HG02678 (cell line): Measurements from ENCODE around the gene COL12A1.
A peak's percentile ranks its signal among the peaks of the same experiment; 100 is the strongest.
"Not testable (repeated sequence)": the region's sequence is repeated elsewhere in the genome, so short reads cannot be mapped to it uniquely, and the experiment has no call there.

ENCODE experiments used
- ATAC-seq: cut with Tn5 transposase; IDR thresholded peaks from one replicate; pipeline ENCODE4 v1.9.1; 2021; ENCODE audit warnings: mild to moderate bottlenecking, moderate library complexity; ENCODE audit not compliant: unreplicated experiment

Gene COL12A1

GRCh38 chr6:75213112-75213511 lies 7.3 kb upstream of the COL12A1 start:
- ATAC-seq: no peak

- ATAC-seq: no peak
Observed at GRCh38 chr6:75211920-75212590, 6.2 kb upstream of the COL12A1 start.

DNA sequence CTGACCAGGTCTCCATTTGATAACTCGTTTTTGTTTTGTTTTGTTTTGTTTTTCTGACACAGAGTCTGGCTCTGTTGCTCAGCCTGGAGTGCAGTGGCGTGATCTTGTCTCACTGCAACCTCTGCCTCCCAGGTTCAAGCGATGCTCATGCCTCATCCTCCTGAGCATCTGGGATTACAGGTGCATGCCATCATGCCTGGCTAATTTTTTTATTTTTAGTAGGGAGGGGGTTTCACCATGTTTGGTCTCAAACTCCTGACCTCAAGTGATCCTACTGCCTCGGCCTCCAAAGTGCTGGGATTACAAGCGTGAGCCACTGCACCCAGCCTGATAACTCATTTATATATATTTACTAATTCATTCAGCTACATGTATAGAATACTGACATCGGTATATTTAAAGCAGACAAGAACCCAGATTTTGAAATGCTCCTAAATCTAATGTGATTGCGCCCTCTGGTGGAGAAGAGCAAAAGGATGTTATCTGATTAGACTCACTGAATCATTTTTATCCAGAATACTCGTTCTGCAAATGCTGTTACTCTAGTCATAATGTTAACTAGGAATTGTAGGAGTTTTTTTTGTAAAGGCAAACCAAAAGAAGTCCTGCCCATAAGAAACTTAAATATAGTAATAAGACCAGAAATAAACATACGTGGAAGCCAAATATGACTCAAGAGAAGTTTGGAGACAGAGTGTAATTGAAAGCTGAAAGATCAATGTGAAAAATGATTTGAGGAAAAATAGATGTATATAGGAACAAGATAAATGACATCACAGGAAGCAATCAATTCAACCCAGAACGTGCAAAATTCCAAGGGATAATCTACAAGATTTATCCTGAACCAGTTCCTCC lies 5.3 kb upstream of the COL12A1 start:
- no peak for ATAC-seq

GRCh38 chr6:75209184-75209723 lies 3.4 kb upstream of the COL12A1 start:
- no peak for ATAC-seq

DNA sequence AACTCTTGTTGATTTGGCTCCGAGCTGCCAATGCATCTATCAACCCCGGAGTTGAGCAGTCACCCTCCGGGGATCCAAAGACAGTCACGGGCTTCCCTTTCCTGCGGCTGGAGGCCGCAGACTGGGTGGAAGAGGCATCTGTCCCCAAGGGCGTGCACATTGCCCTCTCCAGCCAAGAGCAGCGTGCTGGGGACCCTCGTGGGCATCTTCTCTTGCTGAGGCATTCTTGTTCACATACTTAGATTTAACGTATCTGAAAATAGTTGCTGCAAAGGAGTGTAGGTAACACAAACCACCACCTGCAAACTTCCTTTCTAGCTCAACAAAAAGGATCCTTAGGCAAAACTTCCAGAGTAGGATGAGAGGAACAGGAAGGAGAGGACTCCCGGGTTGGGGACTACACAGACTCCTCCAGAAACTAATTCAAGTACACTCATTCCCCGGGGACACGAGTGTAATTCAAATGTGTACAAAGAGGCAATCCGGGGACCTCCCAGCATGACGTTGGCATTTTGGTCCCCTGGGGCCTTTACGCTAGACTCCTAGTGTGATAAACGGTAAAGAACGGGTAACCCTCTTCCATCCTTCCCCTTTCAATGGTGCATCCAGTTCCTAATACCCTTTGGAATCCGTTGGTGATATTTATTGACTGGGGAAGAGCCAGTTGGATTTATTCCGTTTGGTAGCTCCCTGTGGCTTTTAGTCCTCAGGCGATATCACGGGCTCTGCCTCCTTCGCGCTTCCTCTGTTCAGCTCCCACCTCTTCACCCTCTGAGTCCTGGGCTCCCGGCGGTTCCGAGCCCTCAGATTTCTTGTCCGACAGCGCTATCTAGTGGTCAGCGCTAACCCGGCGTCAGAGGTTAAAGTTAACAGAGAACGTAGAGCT lies 2.7 kb upstream of the COL12A1 start:
- ATAC-seq: peak; percentile 73

- ATAC-seq: no peak
Observed at GRCh38 chr6:75206576-75207342, 906 bp upstream of the COL12A1 start.

DNA sequence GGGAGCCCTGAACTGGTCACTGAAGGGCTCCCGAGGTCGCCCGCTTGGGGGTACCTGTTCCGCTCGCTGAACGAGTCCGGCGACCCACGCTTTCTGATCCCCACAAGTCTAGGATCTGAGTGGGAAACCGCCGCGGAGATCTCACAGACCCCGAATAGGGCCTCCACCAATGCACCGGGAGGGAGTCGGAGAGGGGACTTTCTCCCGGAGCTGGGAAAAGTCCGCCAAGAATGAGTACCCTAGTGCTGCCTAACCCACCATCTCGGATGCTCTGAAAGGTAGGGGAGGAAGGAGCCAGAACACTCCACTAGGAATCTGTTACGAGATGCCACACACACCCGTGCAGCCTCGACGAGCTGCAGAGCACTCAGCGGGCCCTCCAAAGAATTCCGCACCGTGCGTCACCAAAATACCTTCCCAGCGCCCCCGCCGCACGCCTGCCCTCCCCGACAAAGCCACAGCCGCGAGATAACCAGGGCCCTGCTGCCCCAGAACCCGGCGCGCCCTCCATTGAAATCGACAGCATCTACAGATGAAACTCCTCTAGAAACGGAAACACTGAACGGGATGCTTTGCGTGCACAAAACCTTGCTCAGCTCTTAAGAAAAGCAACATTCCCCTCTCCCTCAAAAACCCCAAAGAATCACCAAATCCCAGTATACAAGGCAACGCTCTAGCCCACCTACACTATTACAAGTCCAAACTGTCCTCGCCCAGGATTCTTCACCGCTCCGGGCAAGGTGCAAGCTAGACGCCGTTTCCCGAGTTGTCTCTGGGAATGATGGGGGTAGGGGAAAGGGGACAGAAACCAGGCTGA lies 686 bp downstream of the COL12A1 start:
- no peak for ATAC-seq

GRCh38 chr6:75204217-75204958 lies 1.5 kb downstream of the COL12A1 start:
- no peak for ATAC-seq

DNA sequence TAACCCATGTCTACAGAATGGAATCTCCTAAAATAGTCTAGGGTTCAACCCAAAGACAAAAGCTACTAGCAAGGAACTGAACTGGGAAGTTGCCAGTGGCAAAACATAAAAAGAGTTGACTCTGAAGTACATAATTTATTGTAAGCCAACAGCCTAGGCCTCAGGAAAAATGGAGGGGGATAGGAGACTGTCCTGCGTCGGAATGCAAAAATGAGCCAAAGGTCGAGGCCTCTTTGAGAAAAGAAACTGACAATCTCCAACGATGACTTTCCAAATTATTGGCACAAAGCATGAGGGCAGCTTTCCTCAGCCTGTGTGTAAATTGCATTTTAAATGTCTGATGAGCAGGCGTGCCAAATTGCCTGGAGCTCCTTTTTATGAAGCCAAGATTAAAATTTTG lies 2.1 kb downstream of the COL12A1 start:
- ATAC-seq: no peak

GRCh38 chr6:75202676-75203131 lies 3.1 kb downstream of the COL12A1 start:
- no peak for ATAC-seq

- ATAC-seq: no peak
Observed at GRCh38 chr6:75201901-75202672, 3.8 kb downstream of the COL12A1 start.

DNA sequence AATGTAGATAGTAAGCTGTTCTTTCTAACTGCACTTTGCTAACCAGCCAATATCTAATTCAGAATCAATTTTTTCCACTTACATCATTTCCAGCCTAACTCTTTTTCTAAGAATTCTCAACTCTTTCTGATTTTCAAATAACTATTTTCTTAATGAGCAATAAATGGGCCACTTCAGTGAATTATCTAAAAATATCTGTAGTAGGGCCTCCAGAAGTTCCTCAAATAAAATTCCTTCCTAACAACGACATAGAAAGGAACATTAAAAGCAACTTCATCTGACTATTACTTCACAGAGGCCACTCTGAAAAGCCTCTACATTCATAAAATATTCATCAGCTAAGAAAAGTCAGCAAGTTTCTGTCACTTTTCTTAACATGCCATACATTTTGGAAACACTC lies 4.8 kb downstream of the COL12A1 start:
- no peak for ATAC-seq

DNA sequence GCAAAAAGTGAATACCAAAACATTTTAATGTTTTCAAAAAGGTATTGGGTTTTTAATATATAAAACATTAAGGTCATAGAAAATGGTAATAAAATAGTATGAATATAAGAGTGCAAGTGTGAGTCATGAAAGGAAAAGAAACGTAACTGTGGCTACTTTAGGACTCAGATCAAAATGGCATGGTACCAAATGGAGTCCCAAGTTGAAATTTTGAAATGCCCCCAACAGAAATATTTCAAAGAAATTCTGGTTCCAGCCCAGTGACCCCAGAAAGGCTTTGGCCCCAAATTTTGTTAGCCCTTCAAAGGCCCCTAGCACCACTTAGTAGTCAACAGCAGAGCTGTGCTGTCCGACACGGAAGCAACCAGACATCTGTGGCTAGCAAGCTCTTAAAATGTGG lies 6.0 kb downstream of the COL12A1 start:
- ATAC-seq: no peak

DNA sequence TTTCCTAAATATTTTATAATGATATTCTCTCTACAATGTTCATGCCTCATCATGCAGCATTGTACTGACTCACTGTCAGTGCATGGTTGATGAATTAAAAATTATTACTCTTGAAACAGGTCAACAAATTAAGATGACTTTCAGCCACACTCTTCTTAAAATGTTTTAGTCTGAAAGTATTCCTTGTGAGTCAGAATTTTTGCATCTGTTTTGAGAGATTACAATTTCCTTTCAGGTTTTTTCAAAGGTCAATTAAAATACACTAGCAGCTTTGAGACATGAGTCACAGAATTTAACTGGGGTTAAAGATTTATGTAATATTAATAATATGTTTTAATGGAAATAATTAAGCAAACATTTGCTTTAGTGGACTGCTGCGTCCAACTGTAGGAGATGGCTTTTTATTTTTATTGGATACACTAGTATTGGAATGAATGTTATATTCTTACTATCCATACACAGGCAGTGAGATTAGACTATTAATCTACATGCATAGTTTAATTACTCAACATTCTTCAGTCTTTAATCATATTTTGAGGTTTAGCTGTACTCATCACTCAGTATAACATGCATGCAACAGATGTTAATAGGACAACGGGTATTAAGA lies 9.7 kb downstream of the COL12A1 start:
- ATAC-seq: no peak

DNA sequence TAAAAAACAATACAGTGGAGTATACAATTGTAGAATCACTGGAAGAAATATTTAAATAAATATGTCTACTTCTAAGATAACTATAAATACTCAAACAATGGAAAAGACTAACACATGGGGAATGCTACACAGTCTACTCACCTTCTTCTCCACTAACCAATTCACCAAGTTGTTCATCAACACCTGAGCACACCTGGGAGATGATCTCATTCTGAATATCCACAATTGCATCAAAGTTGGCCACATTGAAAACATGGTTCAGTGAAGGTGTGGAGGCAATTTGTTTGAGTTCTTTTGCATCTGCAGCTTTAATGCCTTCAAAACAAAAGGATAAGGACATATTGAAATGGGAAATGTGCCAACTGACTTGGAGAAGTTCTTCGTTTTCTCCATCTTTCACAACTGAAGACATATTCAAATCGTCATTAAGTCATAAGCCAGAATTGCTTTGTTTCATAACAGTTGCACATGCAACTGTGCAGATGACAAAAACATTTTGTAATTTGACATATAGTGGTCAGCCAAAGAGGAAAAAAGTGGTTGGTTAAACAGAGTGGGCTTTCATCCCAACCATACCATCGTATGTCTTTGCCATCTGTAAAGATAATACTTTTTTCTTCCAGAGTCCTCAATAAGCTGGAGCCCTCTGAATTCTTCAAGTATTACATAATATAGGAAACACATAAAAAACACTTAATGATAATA lies 17.5 kb downstream of the COL12A1 start:
- no peak for ATAC-seq

DNA sequence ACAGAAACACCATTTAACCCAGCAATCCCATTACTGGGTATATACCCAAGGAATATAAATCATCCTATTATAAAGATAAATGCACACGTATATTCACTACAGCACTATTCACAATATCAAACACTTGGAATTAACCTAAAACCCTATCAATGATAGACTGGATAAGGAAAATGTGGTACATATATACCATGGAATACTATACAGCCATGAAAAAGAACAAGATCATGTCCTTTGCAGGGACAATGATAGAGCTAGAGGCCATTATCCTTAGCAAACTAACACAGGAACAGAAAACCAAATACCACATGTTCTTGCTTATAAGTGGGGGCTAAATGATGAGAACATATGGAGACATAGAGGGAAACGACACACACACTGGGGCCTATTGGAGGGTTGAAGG lies 19.3 kb downstream of the COL12A1 start:
- not testable (repeated sequence) for ATAC-seq

DNA sequence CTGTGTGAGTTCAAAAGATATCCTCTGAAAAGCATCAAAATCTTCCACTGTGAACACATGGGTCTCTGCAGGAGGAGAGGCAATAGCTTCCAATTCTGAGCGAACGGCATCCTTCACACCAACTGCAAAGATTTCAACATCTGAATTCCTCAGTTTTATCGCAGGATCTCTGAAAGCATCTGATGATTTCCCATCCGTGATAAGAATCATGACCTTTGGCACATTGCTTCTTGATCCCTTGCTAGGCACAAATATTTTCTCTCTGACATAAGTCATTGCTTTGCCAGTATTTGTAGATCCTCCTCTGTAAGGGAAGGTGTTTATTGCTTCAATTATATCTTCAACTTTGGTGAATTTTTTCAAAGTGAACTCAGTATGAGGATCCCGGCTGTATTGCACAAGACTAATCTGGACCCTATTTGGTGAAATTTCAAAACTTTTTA lies 22.7 kb downstream of the COL12A1 start:
- no peak for ATAC-seq
